Heart right ventricle (tissue), 16 donors: ENCODE measurements around the gene BACE1. TPM values are rescaled to one million over a fixed set of nuclear protein-coding genes. Genes with fewer than 3 reads are reported as not detected.

Experiments used
- ATAC-seq, 8 donors: fragments of 200-7000 bp; cut with Tn5 transposase; one replicate each; pipeline ENCODE4 v1.9.1; 2020; ENCODE audit warnings: mild to moderate bottlenecking in 8 of 8, moderate library complexity in 8 of 8, moderate number of reproducible peaks in 1 of 8
- DNase-seq, 2 donors: peaks; one replicate each; pipeline ENCODE4 v3.0.0-alpha.2; 2020
- H3K27ac ChIP-seq, 10 donors: fragments of 200-600 bp; sonication (generic) in 2 of 10; one replicate each; pipeline versions ENCODE4 v1.5.0 to v1.8.0; 2020 to 2022; ENCODE audit warnings: mild to moderate bottlenecking in 3 of 10
- H3K27me3 ChIP-seq, 7 donors: fragments of 200-600 bp; one replicate each; pipeline ENCODE4 v1.8.0; 2021 to 2022; ENCODE audit warnings: mild to moderate bottlenecking in 2 of 7
- H3K36me3 ChIP-seq, 9 donors: fragments of 200-600 bp; sonication (generic) in 1 of 9; one replicate each; pipeline versions ENCODE4 v1.5.0 to v1.8.0; 2020 to 2022; ENCODE audit warnings: mild to moderate bottlenecking in 2 of 9
- H3K4me1 ChIP-seq, 9 donors: fragments of 200-600 bp; sonication (generic) in 1 of 9; one replicate each; pipeline versions ENCODE4 v1.5.0 to v1.8.0; 2020 to 2022; ENCODE audit warnings: mild to moderate bottlenecking in 4 of 9
- H3K4me3 ChIP-seq, 10 donors: fragments of 200-600 bp; sonication (generic) in 2 of 10; one replicate each; pipeline versions ENCODE4 v1.5.0 to v1.8.0; 2020 to 2022; ENCODE audit warnings: mild to moderate bottlenecking in 7 of 10, moderate library complexity in 2 of 10
- H3K9me3 ChIP-seq, 11 donors: fragments of 200-600 bp in 10 of 11; sonication (generic) in 2 of 11; one replicate each; pipeline versions ENCODE4 v1.5.0 to v1.8.0; 2013 to 2022; ENCODE audit warnings: mild to moderate bottlenecking in 2 of 11, control low read depth in 1 of 11, moderate library complexity in 1 of 11
- CTCF ChIP-seq, 9 donors: fragments of 200-600 bp; sonication (generic) in 2 of 9; IDR thresholded peaks; one replicate each; pipeline versions ENCODE4 v1.5.0 to v1.8.0; 2021 to 2022; ENCODE audit warnings: antibody characterized with exemption in 9 of 9, mild to moderate bottlenecking in 5 of 9, moderate library complexity in 1 of 9
- WGBS, 2 donors: extraction: QIAGEN DNeasy Blood & Tissue Kit; methylation state at CpG; one replicate each; pipeline ENCODE4 v1.1.7; 2013; ENCODE audit warnings: inconsistent platforms in 1 of 2; 5-methylcytosine and 5-hydroxymethylcytosine counted together
- intact Hi-C, 10 donors: fragments of 100-400 bp; cut with DNase I; formaldehyde crosslinking; loops; one replicate each; pipeline versions ENCODE4 v1.11.1 to v1.14.2; 2022
- long read RNA-seq, 3 donors: library from polyadenylated mRNA; unstranded; transcript quantifications; one replicate each; pipeline ENCODE4 v2.0.0, GENCODE V29; 2020 to 2021
- polyA plus RNA-seq, 2 donors: library from polyadenylated mRNA; stranded (reverse); fragments of 200-250 nt; gene quantifications; one replicate each; pipeline ENCODE4 v1.2.3, GENCODE V29; 2013
- total RNA-seq, 10 donors: library from RNA; stranded (reverse); fragmentation: NEBNext Ultra II Directional in 3 of 10; extraction: Animal tissue kit (Norgen Biotek cat#: 25700) in 3 of 10; gene quantifications; one replicate each; pipeline versions ENCODE4 v1.2.1 to v1.2.4, GENCODE V29; 2021 to 2023
- donor health status: Arrhythmogenic right ventricular cardiomyopathy.
- donor health status: ischemic (EF 13 %, LVEDD 7.1; RV severe dilation, severe dysfunction).
- donor health status: healthy with polysubstance abuse.
- donor health status: DM: no; HTN: yes; CAD: no.
- donor health status: DM: no; HTN: no; CAD: no.
- donor health status: ischemic (EF 25% LVEDD 6.9; RV normal size, moderate dysfunction).
- donor health status: ischemic (EF 25% LVEDD 5.7; RV mildly dilated, moderate dysfunction).
- donor health status: healthy.
- donor health status: DM: yes; HTN: yes; CAD: no.
- donor health status: Ischemic cardiomyopathy.
- donor health status: ischemic (EF 35%, LVEDD 5.7; RV mildly dilated, moderate dysfunction).
- donor health status: nonischemic (EF 11% LVEDD 7.7; RV severe dilation, severe dysfunction).
- donor health status: DM: yes; HTN: yes; CAD: no.
- donor health status: PGD.
- donor health status: ischemic (EF 29% LVEDD 5.4; RV normal size, mild dysfunction).
- donor health status: nonischemic (EF 23%, LVEDD 6.1; RV moderate dilation, normal function).

BACE1 gene
- total RNA-seq (10 to 100 TPM; 10.8 to 18.7 (median 15.1) TPM), polyA plus RNA-seq (1 to 10 TPM; 4.6 to 7.8 TPM)
- long read RNA-seq, donor 1, full-length matches to known transcripts = 23 of 30 reads
- long read RNA-seq, donor 1, partial matches to known transcripts = 4 of 30 reads
- long read RNA-seq, donor 1, other reads (novel, unspliced or antisense) = 3 of 30 reads
- long read RNA-seq, donor 2, full-length matches to known transcripts = 27 of 37 reads
- long read RNA-seq, donor 2, partial matches to known transcripts = 2 of 37 reads
- long read RNA-seq, donor 2, other reads (novel, unspliced or antisense) = 8 of 37 reads
- long read RNA-seq, donor 3, full-length matches to known transcripts = 3 of 16 reads
- long read RNA-seq, donor 3, partial matches to known transcripts = 1 of 16 reads
- long read RNA-seq, donor 3, other reads (novel, unspliced or antisense) = 12 of 16 reads

- intact Hi-C loops = loop anchor here in 3 of 10 donors (2.0 to 10.0 kb wide), 3 partner anchors 82 to 84 kb away; partner anchors contain the start of genes PCSK7 (in 3 of the 3) and RNF214 (in 3 of the 3)
- whole genome bisulfite sequencing, 2 donors = 10 to 12% methylated on average over 29 of the region's 29 CpGs
- DNase-seq (peak; percentile 83 to 90), ATAC-seq (peak; percentile 92 to 97 (median 96))
- Histone ChIP-seq H3K36me3 (no peaks in the 10 kb centered on the region), H3K27me3 (peaks cover 0 to 8% (median 0%) of the 10 kb centered on the region in 7 donors), H3K4me1 (peaks cover 11 to 37% (median 22%) of the 10 kb centered on the region in 9 donors), H3K9me3 (no peaks in the 10 kb centered on the region), H3K4me3 (peak within 1 kb of the TSS; percentile 65 to 95 (median 88)), H3K27ac (peak within 1 kb of the TSS in 9 of 10 donors; percentile 40 to 80 (median 69))
- TF ChIP-seq CTCF (IDR thresholded peaks at IDR 0.05) = peak in 8 of 9 donors; percentile 22 to 66 (median 39)
Observed at GRCh38 chr11:117316197-117316961, at the start of gene BACE1. Gene BACE1 (minus strand): TSS chr11:117316256. CDS start chr11:117315795, 461 bp downstream.

DNA sequence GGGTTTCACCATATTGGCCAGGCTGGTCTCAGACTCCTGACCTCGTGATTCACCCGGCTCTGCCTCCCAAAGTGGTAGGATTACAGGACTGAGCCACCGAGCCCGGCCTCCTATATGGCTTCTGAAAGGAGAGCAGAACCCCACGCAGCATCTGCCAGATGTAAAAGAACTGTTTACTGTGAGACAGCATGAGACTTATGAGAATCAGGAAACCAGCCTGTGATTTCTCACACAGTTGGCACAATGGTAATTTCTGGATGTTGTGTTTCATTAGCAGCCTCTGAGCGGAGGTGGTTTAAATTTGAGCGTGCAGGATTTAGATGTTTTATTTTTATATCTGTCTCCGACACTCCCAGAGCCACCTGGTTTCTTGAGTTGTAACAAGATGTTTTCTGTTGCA, 45.4 kb upstream of the BACE1 start:
- intact Hi-C loops = no loop called here
- Histone ChIP-seq H3K36me3 (peaks cover 0 to 96% (median 27%) of the 10 kb centered on the region in 9 donors), H3K27ac (no peak overlapping the region), H3K27me3 (no peaks in the 10 kb centered on the region), H3K4me3 (no peak overlapping the region), H3K9me3 (no peaks in the 10 kb centered on the region), H3K4me1 (no peaks in the 10 kb centered on the region)
- ATAC-seq (no peak), DNase-seq (no peak)
- whole genome bisulfite sequencing, 2 donors = 90 to 96% methylated on average over 8 of the region's 8 CpGs
- no peak for TF ChIP-seq CTCF (IDR thresholded peaks at IDR 0.05)

GRCh38 chr11:117356126-117356890, 40.3 kb upstream of the BACE1 start:
- no peaks in the 10 kb centered on the region for H3K4me1 ChIP-seq
- no peaks in the 10 kb centered on the region for H3K27me3 ChIP-seq
- DNase-seq (no peak), ATAC-seq (peak in 1 of 8 donors; percentile 41)
- H3K27ac ChIP-seq = no peak overlapping the region
- no peaks in the 10 kb centered on the region for H3K9me3 ChIP-seq
- intact Hi-C loops = loop anchor here in 1 of 10 donors (1.0 kb wide), 1 partner anchor 25 kb away; no protein-coding TSS in a partner anchor
- TF ChIP-seq CTCF (IDR thresholded peaks at IDR 0.05) = no peak
- WGBS, 2 donors = 89 to 93% methylated on average over 9 of the region's 9 CpGs
- H3K4me3 ChIP-seq = no peak overlapping the region
- H3K36me3 ChIP-seq = peaks cover 0 to 96% (median 11%) of the 10 kb centered on the region in 9 donors
